KOPT-K1 (cell line): Measurements from ENCODE around the gene RBMS3.

Source experiments
- H3K27ac ChIP-seq: fragments of 200-600 bp; sonication (generic); 2 replicates; pipeline ENCODE4 v1.5.1; 2016; ENCODE audit warnings: antibody characterized with exemption, mild to moderate bottlenecking, low read depth, low read length; ENCODE audit not compliant: poor library complexity, severe bottlenecking
- H3K36me3 ChIP-seq: fragments of 200-600 bp; sonication (generic); 2 replicates; pipeline ENCODE4 v1.5.1; 2017; ENCODE audit warnings: antibody characterized with exemption, mild to moderate bottlenecking, low read length, moderate library complexity; ENCODE audit not compliant: insufficient read depth
- H3K9me3 ChIP-seq: fragments of 200-600 bp; sonication (generic); 2 replicates; pipeline ENCODE4 v1.5.1; 2017; ENCODE audit warnings: antibody characterized with exemption, low read length, mild to moderate bottlenecking; ENCODE audit not compliant: insufficient read depth, poor library complexity, severe bottlenecking

The RBMS3 gene

GRCh38 chr3:29754346-29754745, 473.5 kb downstream of the RBMS3 start:
- Histone ChIP-seq H3K9me3 (no peaks in the 10 kb centered on the region), H3K27ac (no peak overlapping the region), H3K36me3 (no peaks in the 10 kb centered on the region)

GRCh38 chr3:29755416-29755815, 474.5 kb downstream of the RBMS3 start:
- H3K36me3 ChIP-seq = no peaks in the 10 kb centered on the region
- no peak overlapping the region for H3K27ac ChIP-seq
- H3K9me3 ChIP-seq = no peaks in the 10 kb centered on the region

- no peaks in the 10 kb centered on the region for H3K9me3 ChIP-seq
- no peaks in the 10 kb centered on the region for H3K36me3 ChIP-seq
- no peak overlapping the region for H3K27ac ChIP-seq
Observed at GRCh38 chr3:29757054-29757777, 476.3 kb downstream of the RBMS3 start.

GRCh38 chr3:29758108-29758433, 477.2 kb downstream of the RBMS3 start:
- H3K9me3 ChIP-seq = no peaks in the 10 kb centered on the region
- no peaks in the 10 kb centered on the region for H3K36me3 ChIP-seq
- no peak overlapping the region for H3K27ac ChIP-seq

GRCh38 chr3:29758434-29759322, 477.8 kb downstream of the RBMS3 start:
- Histone ChIP-seq H3K9me3 (no peaks in the 10 kb centered on the region), H3K36me3 (no peaks in the 10 kb centered on the region), H3K27ac (no peak overlapping the region)

GRCh38 chr3:29759411-29760225, 478.7 kb downstream of the RBMS3 start:
- Histone ChIP-seq H3K36me3 (no peaks in the 10 kb centered on the region), H3K27ac (no peak overlapping the region), H3K9me3 (no peaks in the 10 kb centered on the region)

GRCh38 chr3:29760226-29760685, 479.4 kb downstream of the RBMS3 start:
- Histone ChIP-seq H3K36me3 (no peaks in the 10 kb centered on the region), H3K27ac (no peak overlapping the region), H3K9me3 (no peaks in the 10 kb centered on the region)

- Histone ChIP-seq H3K27ac (no peak overlapping the region), H3K36me3 (no peaks in the 10 kb centered on the region), H3K9me3 (no peaks in the 10 kb centered on the region)
Observed at GRCh38 chr3:29761517-29761916, 480.6 kb downstream of the RBMS3 start.

- Histone ChIP-seq H3K36me3 (no peaks in the 10 kb centered on the region), H3K9me3 (no peaks in the 10 kb centered on the region), H3K27ac (no peak overlapping the region)
Observed at GRCh38 chr3:29763115-29763514, 482.2 kb downstream of the RBMS3 start.

GRCh38 chr3:29764041-29764440, 483.2 kb downstream of the RBMS3 start:
- no peak overlapping the region for H3K27ac ChIP-seq
- H3K9me3 ChIP-seq = no peaks in the 10 kb centered on the region
- H3K36me3 ChIP-seq = no peaks in the 10 kb centered on the region

GRCh38 chr3:29764603-29765254, 483.9 kb downstream of the RBMS3 start:
- Histone ChIP-seq H3K27ac (no peak overlapping the region), H3K36me3 (no peaks in the 10 kb centered on the region), H3K9me3 (no peaks in the 10 kb centered on the region)

- Histone ChIP-seq H3K27ac (no peak overlapping the region), H3K9me3 (no peaks in the 10 kb centered on the region), H3K36me3 (no peaks in the 10 kb centered on the region)
Observed at GRCh38 chr3:29771602-29772001, 490.7 kb downstream of the RBMS3 start.

- no peak overlapping the region for H3K27ac ChIP-seq
- H3K36me3 ChIP-seq = no peaks in the 10 kb centered on the region
- H3K9me3 ChIP-seq = no peaks in the 10 kb centered on the region
Observed at GRCh38 chr3:29772436-29772835, 491.6 kb downstream of the RBMS3 start.

- Histone ChIP-seq H3K9me3 (no peaks in the 10 kb centered on the region), H3K36me3 (no peaks in the 10 kb centered on the region), H3K27ac (no peak overlapping the region)
Observed at GRCh38 chr3:29773481-29773880, 492.6 kb downstream of the RBMS3 start.

GRCh38 chr3:29775340-29775739, 494.5 kb downstream of the RBMS3 start:
- Histone ChIP-seq H3K9me3 (no peaks in the 10 kb centered on the region), H3K36me3 (no peaks in the 10 kb centered on the region), H3K27ac (no peak overlapping the region)
